GM12878 (cell line): ENCODE measurements around the gene ARHGAP15.

Source experiments
- EZH2 ChIP-seq: IDR thresholded peaks from 2 replicates; pipeline ENCODE4 v1.6.1; 2012; ENCODE audit warnings: low read depth, mild to moderate bottlenecking, control low read depth, inconsistent platforms, low read length, borderline replicate concordance; ENCODE audit not compliant: control insufficient read depth
- RFX5 ChIP-seq: IDR thresholded peaks from 2 replicates; pipeline ENCODE4 v1.6.1; 2011; ENCODE audit warnings: low read depth, low read length, improper control_type of control experiment

DNA sequence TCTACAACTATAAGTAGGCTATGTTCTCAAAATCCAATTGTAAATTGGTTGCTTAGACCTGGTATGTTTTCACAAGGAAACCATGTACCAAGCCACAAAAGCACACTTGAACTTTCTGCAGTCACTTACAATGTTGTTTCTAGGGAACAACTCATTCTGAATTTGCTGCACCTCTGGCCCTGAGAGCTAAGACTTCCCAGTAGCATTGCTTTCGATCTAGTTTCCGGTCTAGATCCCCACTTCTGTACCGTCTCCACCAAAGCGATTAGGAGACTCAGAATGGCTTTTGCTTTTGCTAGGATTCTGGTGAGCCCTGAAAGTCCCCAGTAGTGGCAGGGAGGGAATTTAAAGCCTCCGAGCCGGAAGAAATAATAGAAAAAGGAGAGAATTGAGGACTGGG, 313.0 kb downstream of the ARHGAP15 start:
- no peak for TF ChIP-seq RFX5
- no peak for TF ChIP-seq EZH2
